A673 (cell line): ENCODE data around the gene OR6B1. TPM values are rescaled to one million over a fixed set of nuclear protein-coding genes. Genes with fewer than 3 reads are reported as not detected.

Experiments used
- BruUV-seq: library from RNA; stranded (reverse); fragments of 400-500 nt; replicated peaks from 2 replicates; lab custom pipeline; 2021; lab: Mats Ljungman, UMichigan
- CTCF ChIA-PET: fragments of 300-600 bp; sonication (Branson Sonifier 250); formaldehyde crosslinking; loops from one replicate; lab custom pipeline; 2022; ENCODE audit warnings: antibody characterized with exemption; lab: Charles Lee
- POLR2A ChIA-PET: fragments of 300-600 bp; sonication (Branson Sonifier 250); formaldehyde crosslinking; loops from one replicate; lab custom pipeline; 2022; ENCODE audit warnings: antibody characterized with exemption; ENCODE audit not compliant: low non-redundant PET; lab: Charles Lee
- DNase-seq: peaks from one replicate; pipeline ENCODE4 v3.0.0-alpha.2; 2015; ENCODE audit warnings: low spot score
- H3K27ac ChIP-seq: fragments of 200-600 bp; sonication (generic); 2 replicates; pipeline ENCODE4 v1.5.1; 2016; ENCODE audit warnings: mixed run types, low read depth, mild to moderate bottlenecking, mixed read lengths, antibody characterized with exemption, low read length; ENCODE audit not compliant: poor library complexity, severe bottlenecking
- H3K27me3 ChIP-seq: fragments of 200-600 bp; sonication (generic); replicated peaks from 2 replicates; pipeline ENCODE4 v1.6.1; 2017; ENCODE audit warnings: mixed run types, low read depth, mild to moderate bottlenecking, mixed read lengths, antibody characterized with exemption, low read length; ENCODE audit not compliant: insufficient read depth, poor library complexity
- H3K36me3 ChIP-seq: fragments of 200-600 bp; sonication (generic); 2 replicates; pipeline ENCODE4 v1.6.1; 2016; ENCODE audit warnings: mixed run types, mild to moderate bottlenecking, mixed read lengths, antibody characterized with exemption, low read length; ENCODE audit not compliant: insufficient read depth, poor library complexity, severe bottlenecking
- H3K4me1 ChIP-seq: fragments of 200-600 bp; sonication (generic); 2 replicates; pipeline ENCODE4 v1.6.1; 2017; ENCODE audit warnings: mixed run types, mild to moderate bottlenecking, mixed read lengths, antibody characterized with exemption, low read length; ENCODE audit not compliant: insufficient read depth, poor library complexity, severe bottlenecking
- H3K4me3 ChIP-seq: fragments of 200-600 bp; sonication (generic); 2 replicates; pipeline ENCODE4 v1.5.1; 2016; ENCODE audit warnings: low read depth, mixed run types, mild to moderate bottlenecking, mixed read lengths, low read length; ENCODE audit not compliant: poor library complexity, severe bottlenecking
- H3K9me3 ChIP-seq: fragments of 200-600 bp; sonication (generic); 2 replicates; pipeline ENCODE4 v1.6.1; 2016; ENCODE audit warnings: mixed run types, low read depth, mild to moderate bottlenecking, mixed read lengths, antibody characterized with exemption, low read length; ENCODE audit not compliant: poor library complexity, severe bottlenecking
- CTCF ChIP-seq: fragments of 300-800, 200-600 bp; sonication (generic); conservative IDR thresholded peaks from 2 replicates; pipeline ENCODE4 v1.5.1; 2017; ENCODE audit warnings: low read depth, mild to moderate bottlenecking, antibody characterized with exemption, low read length, moderate library complexity, mixed read lengths
- EZH2 ChIP-seq: fragments of 200-600 bp; sonication (generic); IDR thresholded peaks from 2 replicates; pipeline ENCODE4 v1.6.1; 2017; ENCODE audit warnings: borderline replicate concordance, low read depth, mild to moderate bottlenecking, mixed read lengths, antibody characterized with exemption, low read length; ENCODE audit not compliant: poor library complexity, severe bottlenecking
- intact Hi-C: fragments of 100-400 bp; cut with micrococcal nuclease; formaldehyde crosslinking; loops from one replicate; pipeline ENCODE4 v1.10.0; 2022; ENCODE audit not compliant: unreplicated experiment
- total RNA-seq: library from RNA; stranded (reverse); gene quantifications from 2 replicates; pipeline ENCODE4 v1.2.3, GENCODE V29; 2021

OR6B1 gene
- total RNA-seq, 1 experiment from 2014 or later: not detected

- CTCF ChIA-PET: no interaction called here
These were observed 17.9 kb downstream of the OR6B1 start for GRCh38 chr7:144018065-144018464.

GRCh38 chr7:144019457-144019856, 19.3 kb downstream of the OR6B1 start:
- H3K9me3 ChIP-seq: no peaks in the 10 kb centered on the region
- no peak overlapping the region for H3K4me3 ChIP-seq
- H3K27me3 ChIP-seq: no peaks in the 10 kb centered on the region
- intact Hi-C loops: no loop called here
- ChIA-PET CTCF (no interaction called here), POLR2A (no interaction called here)
- H3K4me1 ChIP-seq: no peaks in the 10 kb centered on the region
- H3K27ac ChIP-seq: no peak overlapping the region
- no TSS peak for BruUV-seq
- DNase-seq: peak; percentile 12
- TF ChIP-seq CTCF: no peak
- no peak for TF ChIP-seq EZH2
- no peaks in the 10 kb centered on the region for H3K36me3 ChIP-seq

More at GRCh38 chr7:144018065-144018464, 17.9 kb downstream of the OR6B1 start:
- intact Hi-C loops: no loop called here
- Histone ChIP-seq H3K27me3 (no peaks in the 10 kb centered on the region), H3K36me3 (no peaks in the 10 kb centered on the region), H3K27ac (no peak overlapping the region), H3K9me3 (no peaks in the 10 kb centered on the region), H3K4me1 (no peaks in the 10 kb centered on the region), H3K4me3 (no peak overlapping the region)
- DNase-seq: no peak
- POLR2A ChIA-PET: no interaction called here
- TF ChIP-seq EZH2 (no peak), CTCF (no peak)
- BruUV-seq: no TSS peak

- Histone ChIP-seq H3K36me3 (no peaks in the 10 kb centered on the region), H3K4me1 (no peaks in the 10 kb centered on the region), H3K27ac (no peak overlapping the region), H3K4me3 (no peak overlapping the region), H3K9me3 (no peaks in the 10 kb centered on the region), H3K27me3 (no peaks in the 10 kb centered on the region)
- DNase-seq: no peak
- intact Hi-C loops: no loop called here
- POLR2A ChIA-PET: no interaction called here
- TF ChIP-seq CTCF (no peak), EZH2 (no peak)
- CTCF ChIA-PET: no interaction called here
- no TSS peak for BruUV-seq
These were observed 20.2 kb downstream of the OR6B1 start for GRCh38 chr7:144020340-144020739.
